RWPE2 (cell line): ENCODE results near the gene KIF3B.

Experiments
- ATAC-seq: fragments of 200-7000 bp; cut with Tn5 transposase; 3 replicates; pipeline ENCODE4 v1.9.1; 2021; ENCODE audit warnings: low read depth
- DNase-seq: peaks from one replicate; pipeline ENCODE4 v3.0.0-alpha.2; 2020; ENCODE audit warnings: low spot score
- H3K27ac ChIP-seq: fragments of 450-650 bp; 2 replicates; pipeline ENCODE4 v1.5.1; 2017; ENCODE audit warnings: mild to moderate bottlenecking; ENCODE audit not compliant: poor library complexity, severe bottlenecking
- H3K27me3 ChIP-seq: fragments of 250-450 bp; sonication (Bioruptor Pico); 2 replicates; pipeline ENCODE4 v1.5.1; 2021; ENCODE audit warnings: mild to moderate bottlenecking, moderate library complexity; ENCODE audit not compliant: insufficient read depth, poor library complexity, severe bottlenecking
- H3K36me3 ChIP-seq: fragments of 250-450 bp; sonication (Bioruptor Pico); 2 replicates; pipeline ENCODE4 v1.5.1; 2020; ENCODE audit warnings: low read depth, mild to moderate bottlenecking, moderate library complexity
- H3K4me1 ChIP-seq: fragments of 250-450 bp; sonication (Bioruptor Pico); 2 replicates; pipeline ENCODE4 v1.5.1; 2021; ENCODE audit warnings: mild to moderate bottlenecking, moderate library complexity; ENCODE audit not compliant: insufficient read depth, poor library complexity, severe bottlenecking
- H3K4me3 ChIP-seq: fragments of 250-450 bp; sonication (Bioruptor Pico); 2 replicates; pipeline ENCODE4 v1.5.1; 2021; ENCODE audit warnings: mild to moderate bottlenecking, moderate library complexity; ENCODE audit not compliant: severe bottlenecking
- H3K9me3 ChIP-seq: fragments of 250-450 bp; sonication (Bioruptor Pico); 2 replicates; pipeline ENCODE4 v1.5.1; 2021; ENCODE audit warnings: mild to moderate bottlenecking, moderate library complexity; ENCODE audit not compliant: severe bottlenecking
- TF ChIP-seq, protein P1 (sequence below): fragments of 450-650 bp; IDR thresholded peaks from one replicate; pipeline ENCODE4 v1.5.1; 2017; ENCODE audit warnings: mild to moderate bottlenecking, moderate library complexity; ENCODE audit not compliant: poor library complexity, severe bottlenecking

KIF3B gene

DNA sequence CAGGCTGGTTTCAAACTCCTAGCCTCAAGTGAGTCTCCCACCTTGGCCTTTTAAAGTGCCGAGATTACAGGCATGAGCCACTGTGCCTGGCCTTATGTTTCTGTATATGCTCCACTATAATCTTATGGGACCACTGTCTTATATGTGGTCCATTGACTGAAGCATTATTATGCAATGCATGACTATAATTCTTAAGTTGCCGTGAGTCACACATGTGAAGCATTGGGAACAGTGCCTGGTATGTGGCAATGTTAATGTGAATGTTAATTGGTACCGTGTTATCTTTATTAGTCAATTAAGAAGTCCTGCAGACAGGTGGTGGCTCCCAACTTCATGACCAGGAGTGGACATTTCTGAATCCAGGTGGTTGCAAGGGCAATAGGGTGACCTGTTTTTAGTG lies 66.0 kb downstream of the KIF3B start:
- no peak overlapping the region for H3K4me3 ChIP-seq
- TF ChIP-seq, protein P1, sequence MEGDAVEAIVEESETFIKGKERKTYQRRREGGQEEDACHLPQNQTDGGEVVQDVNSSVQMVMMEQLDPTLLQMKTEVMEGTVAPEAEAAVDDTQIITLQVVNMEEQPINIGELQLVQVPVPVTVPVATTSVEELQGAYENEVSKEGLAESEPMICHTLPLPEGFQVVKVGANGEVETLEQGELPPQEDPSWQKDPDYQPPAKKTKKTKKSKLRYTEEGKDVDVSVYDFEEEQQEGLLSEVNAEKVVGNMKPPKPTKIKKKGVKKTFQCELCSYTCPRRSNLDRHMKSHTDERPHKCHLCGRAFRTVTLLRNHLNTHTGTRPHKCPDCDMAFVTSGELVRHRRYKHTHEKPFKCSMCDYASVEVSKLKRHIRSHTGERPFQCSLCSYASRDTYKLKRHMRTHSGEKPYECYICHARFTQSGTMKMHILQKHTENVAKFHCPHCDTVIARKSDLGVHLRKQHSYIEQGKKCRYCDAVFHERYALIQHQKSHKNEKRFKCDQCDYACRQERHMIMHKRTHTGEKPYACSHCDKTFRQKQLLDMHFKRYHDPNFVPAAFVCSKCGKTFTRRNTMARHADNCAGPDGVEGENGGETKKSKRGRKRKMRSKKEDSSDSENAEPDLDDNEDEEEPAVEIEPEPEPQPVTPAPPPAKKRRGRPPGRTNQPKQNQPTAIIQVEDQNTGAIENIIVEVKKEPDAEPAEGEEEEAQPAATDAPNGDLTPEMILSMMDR: no peak
- no peaks in the 10 kb centered on the region for H3K9me3 ChIP-seq
- H3K4me1 ChIP-seq: peaks cover 19% of the 10 kb centered on the region
- ATAC-seq: peak; percentile 78
- no peaks in the 10 kb centered on the region for H3K36me3 ChIP-seq
- peak; percentile 68 for DNase-seq
- H3K27ac ChIP-seq: no peak overlapping the region
- no peaks in the 10 kb centered on the region for H3K27me3 ChIP-seq

- Histone ChIP-seq H3K27ac (no peak overlapping the region), H3K4me1 (peaks cover 20% of the 10 kb centered on the region), H3K4me3 (no peak overlapping the region), H3K27me3 (no peaks in the 10 kb centered on the region), H3K9me3 (no peaks in the 10 kb centered on the region), H3K36me3 (no peaks in the 10 kb centered on the region)
- TF ChIP-seq, protein P1: no peak
- ATAC-seq: no peak
- peak; percentile 57 for DNase-seq
Observed at GRCh38 chr20:32344835-32345506, 67.5 kb downstream of the KIF3B start.

DNA sequence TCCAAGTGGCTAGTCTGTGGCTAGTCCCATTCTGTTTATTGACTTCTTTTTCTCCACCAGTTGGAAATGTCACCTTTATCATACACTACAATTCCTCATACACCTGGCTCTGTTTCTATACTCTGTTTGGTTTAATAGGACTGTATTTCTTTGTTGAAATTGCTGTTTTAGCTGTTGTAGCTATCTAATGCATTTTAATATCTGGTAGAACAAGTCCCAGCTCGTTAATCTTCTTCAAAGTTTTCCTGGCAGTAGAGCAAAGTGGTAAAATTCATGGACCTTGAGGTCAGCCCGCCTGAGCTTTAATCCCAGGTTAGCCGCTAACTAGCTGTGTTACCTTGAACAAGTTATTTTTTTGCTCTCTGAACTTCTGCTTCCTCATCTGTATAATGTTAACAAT lies 70.8 kb downstream of the KIF3B start:
- Histone ChIP-seq H3K27me3 (no peaks in the 10 kb centered on the region), H3K4me1 (peaks cover 13% of the 10 kb centered on the region), H3K4me3 (no peak overlapping the region), H3K36me3 (no peaks in the 10 kb centered on the region), H3K9me3 (no peaks in the 10 kb centered on the region), H3K27ac (no peak overlapping the region)
- TF ChIP-seq, protein P1: no peak
- ATAC-seq (no peak), DNase-seq (peak; percentile 22)

DNA sequence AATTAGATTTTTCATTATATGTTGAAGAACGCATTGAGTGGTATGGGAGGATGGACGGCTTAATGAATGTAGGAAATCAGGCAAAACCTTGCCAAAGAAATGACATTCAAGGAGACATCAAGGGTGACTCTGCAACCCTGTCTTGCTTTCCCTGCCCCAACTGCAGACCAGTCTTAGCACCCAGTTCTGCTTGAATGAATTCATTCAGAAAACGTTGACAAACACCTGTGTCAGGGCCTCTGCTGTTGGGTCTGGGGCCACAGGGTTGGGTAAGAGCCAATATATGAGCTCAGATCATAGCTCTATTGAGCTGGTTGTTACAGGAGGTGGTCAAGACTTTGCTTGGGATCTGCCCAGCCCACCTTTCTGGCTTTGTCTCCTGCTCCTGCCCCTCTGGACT lies 73.0 kb downstream of the KIF3B start:
- ATAC-seq (no peak), DNase-seq (peak; percentile 45)
- TF ChIP-seq, protein P1: no peak
- Histone ChIP-seq H3K9me3 (no peaks in the 10 kb centered on the region), H3K4me1 (peaks cover 18% of the 10 kb centered on the region), H3K27ac (no peak overlapping the region), H3K36me3 (no peaks in the 10 kb centered on the region), H3K4me3 (no peak overlapping the region), H3K27me3 (no peaks in the 10 kb centered on the region)

GRCh38 chr20:32352121-32352720 lies 74.8 kb downstream of the KIF3B start:
- H3K4me1 ChIP-seq: peaks cover 30% of the 10 kb centered on the region
- DNase-seq (peak; percentile 21), ATAC-seq (no peak)
- H3K9me3 ChIP-seq: no peaks in the 10 kb centered on the region
- H3K27me3 ChIP-seq: no peaks in the 10 kb centered on the region
- no peaks in the 10 kb centered on the region for H3K36me3 ChIP-seq
- TF ChIP-seq, protein P1: no peak
- H3K27ac ChIP-seq: no peak overlapping the region
- no peak overlapping the region for H3K4me3 ChIP-seq
